HG03095 (cell line): ENCODE results near the gene ANO1.

Source experiments
- ATAC-seq: cut with Tn5 transposase; IDR thresholded peaks from one replicate; pipeline ENCODE4 v1.9.1; 2021; ENCODE audit warnings: moderate library complexity; ENCODE audit not compliant: unreplicated experiment

ANO1 gene

DNA sequence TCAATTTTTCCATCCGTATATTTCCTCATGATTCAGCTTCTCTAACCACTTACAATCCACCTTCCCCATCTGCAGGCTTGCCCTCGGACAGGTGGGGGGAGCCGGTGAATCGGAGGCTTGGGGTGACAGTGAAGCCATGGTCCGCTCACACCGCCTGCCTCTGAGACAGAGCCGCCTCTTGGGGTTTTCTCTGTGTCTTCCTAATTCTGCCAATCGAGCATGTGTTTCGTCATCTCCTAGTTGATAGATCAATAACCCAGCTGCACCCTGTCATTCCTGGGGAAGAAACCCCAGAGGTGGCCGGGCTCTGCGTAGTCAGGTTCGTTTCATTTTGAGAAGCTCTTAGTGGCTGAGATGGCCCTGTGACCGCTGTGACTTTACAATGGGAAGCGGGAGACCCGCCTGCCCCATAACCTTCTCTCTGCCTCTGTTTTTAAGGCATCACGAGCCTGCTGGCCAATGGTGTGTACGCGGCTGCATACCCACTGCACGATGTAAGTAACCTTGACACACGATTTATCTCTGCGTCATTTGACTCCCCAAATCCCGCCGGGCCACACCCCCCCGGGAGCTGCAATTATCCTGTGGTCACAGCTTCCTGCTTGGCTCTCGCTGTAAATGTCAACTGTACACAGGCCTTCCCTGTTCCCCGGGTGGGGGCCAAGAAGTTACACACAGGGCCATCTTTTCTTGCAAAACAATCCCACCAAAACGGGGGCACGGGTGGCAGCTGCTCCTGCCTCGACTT is 33.3 kb downstream of the ANO1 start:
- ATAC-seq, result no peak

DNA sequence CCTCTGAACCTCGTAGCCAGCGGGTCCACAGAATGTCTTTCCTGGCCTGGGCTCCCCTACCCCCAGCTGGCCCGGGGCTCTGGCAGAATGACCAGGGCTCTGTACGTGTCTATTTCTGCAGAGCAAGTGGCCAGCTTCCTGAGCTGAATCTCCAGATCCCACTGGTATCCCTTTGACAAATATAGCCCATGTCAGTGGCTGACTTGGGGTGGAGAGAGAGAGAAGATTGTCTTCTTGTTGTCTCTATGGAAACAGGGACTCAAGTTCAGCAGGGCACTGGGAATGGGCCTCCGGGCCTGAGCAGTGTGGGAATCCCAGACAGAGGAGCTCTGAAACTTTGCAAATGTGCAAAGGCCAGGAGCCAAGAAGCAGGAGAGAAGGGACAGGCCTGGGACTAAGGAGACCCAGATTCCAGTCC is 33.9 kb downstream of the ANO1 start:
- no peak for ATAC-seq

DNA sequence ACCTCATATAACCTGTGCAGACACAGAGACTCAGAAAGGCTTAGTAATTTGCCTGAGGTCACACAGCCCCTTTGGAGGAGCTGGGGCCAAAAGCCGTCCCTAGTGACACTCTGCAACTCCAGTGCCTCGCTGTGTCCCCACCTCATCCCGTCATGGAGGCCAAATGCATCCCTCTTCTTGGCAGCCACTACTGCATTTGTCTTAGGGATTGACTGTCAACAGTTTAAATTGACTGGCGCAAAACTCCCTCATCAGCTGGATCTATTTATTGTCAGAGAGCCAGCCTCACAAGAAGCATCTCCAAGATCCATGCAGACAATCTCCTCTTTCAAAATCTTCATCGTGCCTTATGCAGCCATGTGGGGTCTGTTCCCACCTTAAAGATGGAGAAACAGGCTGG is 35.7 kb downstream of the ANO1 start:
- no peak for ATAC-seq

DNA sequence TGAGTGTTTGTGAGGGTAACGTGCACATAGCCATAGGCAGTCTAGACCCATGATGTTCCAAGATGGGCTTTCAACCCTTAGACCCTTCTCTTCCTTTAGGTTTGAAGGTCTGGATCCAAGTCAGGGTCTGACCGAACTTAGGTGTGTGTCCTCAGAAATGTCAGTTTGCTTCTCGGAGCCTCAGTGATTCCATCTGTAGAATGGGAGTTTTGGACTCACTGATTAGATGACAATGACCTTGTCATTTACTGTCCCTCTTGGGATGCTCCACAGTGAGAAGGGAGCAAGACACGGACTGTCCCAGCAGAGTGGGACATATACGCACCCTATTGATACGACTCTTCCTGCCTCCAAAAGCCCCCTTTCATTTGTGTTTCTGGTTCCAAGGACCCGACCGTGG is 37.7 kb downstream of the ANO1 start:
- no peak for ATAC-seq

DNA sequence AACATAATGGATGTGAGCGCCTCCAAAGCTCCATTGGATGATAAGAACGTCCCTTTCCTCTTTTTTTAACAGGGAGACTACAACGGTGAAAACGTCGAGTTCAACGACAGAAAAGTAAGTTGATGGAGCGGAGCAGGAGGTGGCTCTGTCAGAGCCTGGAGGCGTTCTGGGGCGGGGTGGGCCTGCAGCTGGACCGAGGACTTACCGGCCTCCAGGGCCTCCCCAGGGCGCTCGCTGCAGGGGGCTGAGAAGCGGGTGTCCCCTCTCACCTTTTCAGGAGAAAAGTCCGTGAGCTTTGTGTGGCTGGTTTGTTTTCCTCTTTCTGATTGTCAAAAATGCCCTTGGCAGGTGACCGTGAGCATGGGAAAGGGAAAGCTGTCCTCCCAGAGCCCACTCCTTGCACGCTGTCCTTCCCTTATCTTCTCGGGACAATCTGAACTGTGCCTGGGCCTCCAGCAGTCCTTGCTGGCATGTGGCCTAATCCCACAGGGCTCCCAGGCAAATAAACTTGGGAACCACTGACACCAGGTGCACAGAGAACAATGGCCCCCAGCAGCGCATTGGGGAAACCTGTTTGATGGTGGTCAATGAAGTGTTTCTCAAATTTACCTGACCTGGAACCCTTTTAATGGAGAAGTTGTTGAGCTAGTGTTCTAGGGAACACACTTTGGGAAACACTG is 38.4 kb downstream of the ANO1 start:
- ATAC-seq, result no peak

DNA sequence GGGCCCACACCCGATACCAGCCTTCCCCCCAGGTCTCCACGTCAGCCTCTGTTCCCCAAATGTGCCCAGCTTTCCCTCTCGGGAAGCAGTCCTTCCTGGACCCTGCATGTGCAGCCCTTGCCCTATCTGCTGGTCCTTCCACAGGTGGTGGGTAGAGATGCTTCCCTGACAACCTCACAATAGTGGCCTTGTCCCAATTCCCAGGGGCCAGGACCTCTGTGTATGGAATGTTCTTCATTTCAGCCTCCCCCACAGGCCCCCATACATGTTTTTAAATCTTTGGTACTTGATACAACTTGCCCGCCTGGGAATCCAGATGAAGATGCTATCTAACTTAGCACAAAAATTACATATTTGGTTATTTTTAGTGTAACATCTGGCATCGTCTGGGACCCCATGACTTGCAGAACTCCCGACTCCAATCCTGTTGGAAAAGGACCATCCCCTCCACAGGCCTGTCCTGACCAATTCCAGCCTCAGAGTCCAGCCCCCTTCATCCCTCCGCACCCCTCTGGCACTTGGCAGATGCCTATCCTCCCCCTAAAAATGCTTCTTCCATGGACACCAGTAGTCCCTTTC is 39.5 kb downstream of the ANO1 start:
- no peak for ATAC-seq

DNA sequence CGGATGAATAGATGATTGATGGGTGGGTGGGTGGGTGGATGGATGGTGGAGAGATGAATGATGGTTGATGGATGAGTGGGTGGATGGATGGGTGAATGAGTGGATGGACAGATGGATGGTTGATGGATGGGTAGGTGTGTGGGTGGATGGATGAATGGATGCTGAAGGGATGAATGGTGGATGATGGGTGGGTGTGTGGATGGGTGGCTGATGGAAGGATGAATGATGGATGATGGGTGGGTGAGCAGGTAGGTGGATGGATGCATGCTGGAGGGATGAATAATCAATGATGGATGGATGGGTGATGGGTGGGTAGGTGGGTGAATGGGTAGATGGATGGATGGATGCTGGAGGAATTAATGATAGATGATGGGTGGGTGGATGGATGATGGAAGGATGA is 40.5 kb downstream of the ANO1 start:
- no peak for ATAC-seq

DNA sequence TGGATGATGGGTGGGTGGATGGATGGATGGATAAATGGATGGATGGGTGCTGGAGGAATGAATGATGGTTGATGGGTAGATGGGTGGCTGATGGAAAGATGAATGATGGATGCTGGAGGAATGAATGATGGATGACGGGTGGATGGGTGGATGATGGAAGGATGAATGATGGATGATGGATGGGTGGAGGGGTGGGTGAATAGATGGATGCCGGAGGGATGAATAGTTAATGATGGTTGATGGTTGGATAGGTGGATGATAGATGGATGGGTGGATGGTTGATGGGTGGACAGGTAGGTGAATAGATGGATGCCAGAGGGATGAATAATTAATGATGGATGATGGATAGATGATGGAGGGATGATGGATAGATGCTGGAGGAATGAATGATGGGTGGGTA is 41.4 kb downstream of the ANO1 start:
- no peak for ATAC-seq

DNA sequence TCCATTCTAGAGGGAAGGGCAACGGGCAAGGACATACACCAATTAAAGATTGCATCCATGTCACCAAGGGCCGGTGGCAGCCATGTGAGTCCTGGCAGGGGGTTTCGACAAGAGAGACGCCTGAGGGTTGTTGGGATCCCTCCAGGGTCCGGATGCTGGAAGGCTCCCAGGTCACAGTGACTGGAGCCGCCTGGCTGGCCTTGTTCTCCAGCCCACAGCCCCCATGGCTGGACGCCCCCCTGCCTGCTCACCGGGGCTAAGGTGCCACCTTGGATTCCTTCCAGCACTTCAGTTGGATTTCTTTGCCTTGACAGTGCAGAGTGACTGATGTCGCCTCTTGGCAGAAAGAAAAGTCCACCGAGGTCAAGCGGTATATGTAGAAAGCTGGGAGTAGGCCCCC is 42.6 kb downstream of the ANO1 start:
- ATAC-seq, result no peak

DNA sequence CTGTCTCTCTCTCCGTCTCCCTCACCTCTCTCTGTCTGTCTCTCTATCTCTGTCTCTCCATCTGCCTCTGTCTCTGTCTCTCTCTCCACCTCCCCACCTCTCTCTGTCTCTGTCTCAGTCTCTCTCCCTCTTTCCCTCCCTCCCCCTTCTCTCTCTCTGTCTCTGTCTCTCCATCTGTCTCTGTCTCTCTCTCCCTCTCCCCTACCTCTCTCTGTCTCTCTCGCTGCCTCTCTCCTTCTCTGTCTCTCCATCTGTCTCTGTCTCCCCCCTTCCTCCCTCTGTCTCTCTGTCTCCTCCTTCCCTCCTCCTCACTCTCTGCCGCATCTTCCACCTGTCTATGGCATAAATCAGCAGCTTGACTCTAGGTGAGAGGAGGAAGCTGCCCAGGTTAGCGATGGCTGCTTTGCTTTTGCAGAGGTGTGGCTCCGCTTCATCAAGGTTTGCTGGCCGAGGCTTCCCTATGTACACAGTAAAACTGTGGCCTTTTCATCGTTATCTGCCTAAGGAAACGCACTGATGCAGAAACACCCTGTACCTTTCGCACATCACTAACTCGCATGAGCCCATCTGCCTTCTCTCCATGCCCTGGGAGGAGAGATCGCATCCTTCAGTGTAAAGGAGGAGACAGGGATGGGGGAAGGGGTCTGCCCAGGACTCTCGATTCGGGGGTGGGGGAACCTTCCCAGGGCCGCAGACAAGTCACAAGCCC is 44.5 kb downstream of the ANO1 start:
- ATAC-seq, result no peak

DNA sequence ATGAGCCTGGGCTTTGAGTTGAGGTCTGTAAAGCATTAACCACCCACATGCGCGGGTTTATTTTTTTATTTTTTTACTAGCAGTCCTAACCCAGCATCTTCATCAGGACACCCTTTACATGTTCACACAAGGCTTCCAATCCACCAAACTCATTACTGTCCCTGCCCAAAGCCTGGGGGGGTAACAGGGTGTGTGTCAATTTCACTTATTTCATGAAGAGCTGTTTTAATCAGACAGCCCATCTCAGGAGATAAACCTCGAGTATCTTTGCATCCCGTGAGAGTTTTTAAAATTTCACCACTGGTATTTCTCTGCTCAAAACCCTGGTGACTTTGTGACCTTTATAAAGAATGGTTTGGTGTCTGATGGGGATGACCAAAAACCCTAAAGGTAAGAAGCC is 45.6 kb downstream of the ANO1 start:
- no peak for ATAC-seq

DNA sequence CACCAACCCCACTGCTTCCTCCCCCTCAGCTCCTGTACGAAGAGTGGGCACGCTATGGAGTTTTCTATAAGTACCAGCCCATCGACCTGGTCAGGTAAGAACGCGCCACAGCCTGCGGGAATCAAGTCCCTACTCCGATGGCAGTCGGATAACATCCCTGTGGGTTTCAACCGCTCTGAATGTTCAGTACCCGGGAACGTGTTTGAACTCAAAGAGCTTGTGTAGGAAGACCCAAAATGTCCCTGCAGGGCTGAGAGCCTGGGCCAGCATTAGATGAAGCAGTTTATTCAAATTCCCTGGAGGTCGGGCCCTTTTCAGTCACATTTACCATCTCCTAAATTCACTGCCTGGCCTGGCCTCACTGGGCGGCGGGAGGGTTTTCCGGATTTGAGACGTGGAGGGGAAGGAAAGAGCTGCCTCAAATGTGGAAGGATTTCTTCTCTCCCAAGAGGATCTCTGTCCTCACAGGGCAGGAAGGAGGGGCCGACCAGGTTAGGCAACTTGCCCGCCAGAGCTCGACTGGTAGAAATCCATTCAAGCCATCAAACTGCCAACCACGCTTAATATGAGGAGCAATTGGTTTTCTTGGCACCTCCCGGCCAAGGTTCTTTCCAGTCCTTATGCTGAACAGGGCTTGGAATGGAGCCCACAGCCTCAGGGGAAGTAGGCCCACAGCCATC is 46.3 kb downstream of the ANO1 start:
- no peak for ATAC-seq

DNA sequence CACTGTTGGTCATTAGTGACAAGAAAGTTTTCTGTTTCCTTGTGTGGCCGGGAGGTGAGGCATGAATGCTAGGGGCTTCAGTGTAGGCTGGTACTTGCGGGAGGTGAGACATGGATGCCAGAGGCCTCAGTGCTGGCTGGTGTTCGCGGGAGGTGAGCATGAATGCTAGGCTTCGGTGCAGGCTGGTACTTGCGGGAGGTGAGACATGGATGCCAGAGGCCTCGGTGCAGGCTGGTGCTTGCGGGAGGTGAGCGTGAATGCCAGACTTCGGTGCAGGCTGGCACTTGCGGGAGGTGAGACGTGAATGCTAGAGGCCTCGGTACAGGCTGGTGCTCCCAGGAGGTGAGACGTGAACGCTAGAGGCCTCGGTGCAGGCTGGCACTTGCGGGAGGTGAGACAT is 48.4 kb downstream of the ANO1 start:
- no peak for ATAC-seq

DNA sequence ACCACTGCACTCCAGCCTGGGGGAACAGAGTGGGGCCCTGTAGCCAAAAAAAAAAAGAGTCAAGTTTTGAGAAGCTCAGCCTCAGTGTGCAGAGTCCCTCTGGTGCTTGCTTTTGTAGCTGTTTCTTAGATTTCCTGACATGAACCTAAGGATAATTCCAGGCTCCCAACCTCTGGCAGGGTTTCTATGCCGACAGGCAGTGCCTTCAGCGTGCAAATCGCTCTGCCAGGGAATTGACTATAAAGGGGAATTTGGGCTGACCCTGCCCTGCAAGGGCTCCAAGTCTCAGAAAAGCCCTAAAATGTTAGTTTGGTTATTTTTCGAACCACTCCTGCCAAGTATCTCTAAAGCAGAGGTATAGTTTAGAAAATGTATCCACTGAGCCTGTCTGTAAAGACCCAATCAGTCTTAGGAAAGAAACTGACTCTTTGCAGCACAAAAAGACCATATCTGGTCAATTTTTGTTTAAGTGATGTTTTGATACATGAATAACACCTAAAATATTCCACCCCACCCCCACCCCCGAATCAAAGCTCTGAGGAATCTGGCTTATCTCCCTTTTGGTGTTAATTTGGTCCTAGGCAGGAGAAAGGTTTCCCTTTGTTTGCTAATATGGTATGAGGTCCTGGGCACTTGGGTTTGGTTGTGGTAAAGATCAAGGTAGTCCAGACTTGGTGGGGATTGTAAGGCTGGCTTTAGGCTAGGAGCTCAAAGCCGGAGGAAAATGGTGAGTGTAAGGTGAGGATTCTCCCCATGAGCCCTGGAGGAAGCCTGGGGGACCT is 49.7 kb downstream of the ANO1 start:
- no peak for ATAC-seq

DNA sequence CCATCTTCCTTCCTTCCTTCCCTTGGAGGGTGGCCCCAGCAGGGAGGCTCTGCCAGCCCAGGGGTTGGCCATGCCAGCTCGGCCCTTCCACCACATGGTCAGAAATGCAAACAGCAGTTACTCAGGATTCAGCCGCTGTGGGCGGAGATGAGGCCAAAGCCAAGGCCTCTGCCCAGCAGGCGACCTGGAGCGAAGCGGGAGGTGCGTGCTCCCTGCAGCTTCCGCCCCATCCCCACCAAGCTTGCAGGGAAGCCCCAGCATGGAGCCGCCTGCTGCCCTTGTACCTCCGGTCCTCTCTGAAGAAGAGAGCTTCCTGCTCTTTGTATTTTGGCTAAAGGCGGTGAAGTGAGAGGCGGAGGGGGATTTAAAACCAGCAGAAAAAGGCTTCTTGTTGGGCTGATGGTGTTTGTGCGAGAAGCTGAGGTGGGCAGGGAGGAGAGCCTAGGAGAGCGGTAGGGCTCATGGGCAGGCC is 50.4 kb downstream of the ANO1 start:
- no peak for ATAC-seq

DNA sequence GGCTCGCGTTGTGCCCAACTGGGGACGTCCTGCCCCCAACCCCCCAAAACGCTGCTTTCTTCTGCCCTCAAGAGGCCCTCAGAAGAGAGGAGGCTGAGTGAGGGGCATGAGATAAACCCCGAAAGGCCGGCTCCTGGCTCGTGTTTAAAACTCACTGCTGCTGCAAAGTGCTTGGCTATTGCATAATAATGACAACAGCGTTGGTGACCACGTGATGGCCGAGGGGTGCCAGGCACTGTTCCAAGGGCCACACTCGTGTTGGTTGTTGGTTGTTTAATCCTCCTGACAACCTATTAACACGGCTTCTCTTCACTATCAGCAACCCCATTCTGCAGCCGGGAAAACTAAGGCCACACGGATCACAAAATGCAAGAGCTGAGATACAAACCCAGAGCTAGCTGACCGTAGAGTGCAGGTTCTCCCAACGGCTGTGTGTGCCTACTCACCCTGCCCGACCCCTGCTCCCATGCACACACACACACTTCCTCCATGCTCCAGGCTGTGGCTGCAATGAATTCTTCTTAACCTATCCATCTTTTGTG is 51.0 kb downstream of the ANO1 start:
- no peak for ATAC-seq

DNA sequence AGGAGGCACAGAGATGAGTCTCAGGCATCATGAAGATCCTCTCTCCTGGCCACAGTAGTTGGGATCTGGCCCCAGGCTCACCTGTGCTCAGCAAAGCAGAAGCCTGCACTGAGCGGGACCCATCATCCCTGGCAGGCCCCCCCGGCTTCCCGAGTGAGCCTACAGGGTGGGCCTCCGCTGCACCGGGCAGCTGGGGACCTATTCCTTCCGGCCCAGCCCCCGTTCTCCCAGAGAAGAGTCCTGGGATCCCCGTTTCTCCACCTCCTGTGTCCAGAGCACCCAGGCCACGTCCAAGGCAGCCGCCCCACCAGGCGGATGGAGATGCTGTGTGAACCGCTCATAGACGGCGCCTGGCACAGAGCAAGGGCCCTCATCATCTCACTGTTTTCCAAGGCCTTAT is 52.5 kb downstream of the ANO1 start:
- no peak for ATAC-seq

DNA sequence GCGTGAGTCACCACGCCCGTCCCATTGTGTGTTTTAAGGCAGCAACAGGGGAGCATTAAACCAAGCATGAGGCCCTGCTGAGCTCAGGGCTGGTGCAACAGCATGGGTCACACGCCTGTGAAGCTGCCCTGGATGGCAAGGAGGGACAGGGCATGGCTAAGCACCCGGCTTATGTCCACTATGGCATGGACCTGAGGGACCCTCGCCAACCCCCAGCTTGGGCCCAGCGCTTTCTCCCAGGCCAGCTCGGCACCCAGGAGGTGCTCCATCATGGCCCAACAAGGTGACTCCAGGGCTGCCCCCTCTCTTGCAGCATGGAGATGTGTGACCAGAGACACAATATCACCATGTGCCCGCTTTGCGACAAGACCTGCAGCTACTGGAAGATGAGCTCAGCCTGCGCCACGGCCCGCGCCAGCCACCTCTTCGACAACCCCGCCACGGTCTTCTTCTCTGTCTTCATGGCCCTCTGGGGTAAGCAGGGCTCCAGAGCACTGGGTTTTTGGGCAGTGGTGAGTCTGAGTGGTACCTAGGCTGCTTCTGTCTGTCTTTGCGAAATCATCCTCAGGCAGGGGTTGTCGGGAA is 53.6 kb downstream of the ANO1 start:
- ATAC-seq, result no peak

DNA sequence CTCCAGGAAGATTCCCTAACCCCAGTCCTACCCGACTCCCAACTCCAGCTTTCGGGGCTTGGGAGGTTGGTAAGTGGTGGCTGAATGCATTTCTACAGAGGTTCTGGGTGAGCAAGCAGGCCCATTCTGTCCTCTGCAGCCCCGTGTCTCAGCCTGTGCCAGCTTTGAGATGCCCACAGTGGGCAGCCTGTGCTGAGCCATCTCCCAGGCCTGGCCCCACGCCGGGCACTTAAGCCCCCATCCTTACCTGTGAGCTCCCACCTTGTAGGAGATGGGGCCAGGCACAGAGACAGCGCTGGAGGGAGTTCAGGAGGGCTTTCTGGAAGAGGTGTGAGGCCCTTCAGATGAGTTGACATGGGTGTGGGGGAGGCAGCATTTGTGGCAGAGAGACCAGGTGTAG is 54.5 kb downstream of the ANO1 start:
- ATAC-seq, result no peak
